WTC11 (cell line): ENCODE measurements around the gene URM1.

Experiments used
- CTCF ChIP-seq: fragments of 200-600 bp; IDR thresholded peaks from 2 replicates; pipeline ENCODE4 v1.8.0; 2022; ENCODE audit warnings: antibody characterized with exemption
- GRHL2 ChIP-seq: fragments of 250-450 bp; sonication (Bioruptor Pico); IDR thresholded peaks from 2 replicates; pipeline ENCODE4 v1.8.0; 2022; ENCODE audit warnings: mild to moderate bottlenecking, moderate library complexity; ENCODE audit not compliant: insufficient replicate concordance, severe bottlenecking
- NFATC4 ChIP-seq: fragments of 250-450 bp; sonication (Bioruptor Pico); IDR thresholded peaks from 2 replicates; pipeline ENCODE4 v1.9.0; 2021; ENCODE audit warnings: mild to moderate bottlenecking
- NR1H2 ChIP-seq: sonication (generic); formaldehyde crosslinking; IDR thresholded peaks from 2 replicates; pipeline ENCODE4 v1.9.0; 2021; ENCODE audit warnings: mild to moderate bottlenecking, moderate library complexity, missing genetic modification reagents
- NR2C2 ChIP-seq: sonication (generic); formaldehyde crosslinking; IDR thresholded peaks from 2 replicates; pipeline ENCODE4 v1.8.0; 2022; ENCODE audit warnings: mild to moderate bottlenecking, missing genetic modification reagents
- RELA ChIP-seq: sonication (generic); formaldehyde crosslinking; IDR thresholded peaks from 2 replicates; pipeline ENCODE4 v1.8.1; 2022; ENCODE audit warnings: missing genetic modification reagents, mild to moderate bottlenecking, borderline replicate concordance
- STAT6 ChIP-seq: sonication (generic); formaldehyde crosslinking; conservative IDR thresholded peaks from 2 replicates; pipeline ENCODE4 v1.8.1; 2023; ENCODE audit warnings: mild to moderate bottlenecking, low read depth, missing genetic modification reagents, moderate library complexity
- ZNF396 ChIP-seq: fragments of 250-450 bp; sonication (Bioruptor Pico); IDR thresholded peaks from 2 replicates; pipeline ENCODE4 v1.8.0; 2021; ENCODE audit warnings: mild to moderate bottlenecking, moderate library complexity, borderline replicate concordance
- ZNF416 ChIP-seq: fragments of 250-450 bp; sonication (Bioruptor Pico); IDR thresholded peaks from 2 replicates; pipeline ENCODE4 v1.9.0; 2021; ENCODE audit warnings: mild to moderate bottlenecking, inconsistent platforms
- TF ChIP-seq, protein P1 (sequence below): sonication (generic); formaldehyde crosslinking; IDR thresholded peaks from 2 replicates; pipeline ENCODE4 v1.8.1; 2023; ENCODE audit warnings: mild to moderate bottlenecking, missing genetic modification reagents, moderate library complexity
- TF ChIP-seq, protein P2 (sequence below): sonication (generic); formaldehyde crosslinking; IDR thresholded peaks from 2 replicates; pipeline ENCODE4 v1.8.1; 2022; ENCODE audit warnings: mild to moderate bottlenecking, missing genetic modification reagents, moderate library complexity, borderline replicate concordance

DNA sequence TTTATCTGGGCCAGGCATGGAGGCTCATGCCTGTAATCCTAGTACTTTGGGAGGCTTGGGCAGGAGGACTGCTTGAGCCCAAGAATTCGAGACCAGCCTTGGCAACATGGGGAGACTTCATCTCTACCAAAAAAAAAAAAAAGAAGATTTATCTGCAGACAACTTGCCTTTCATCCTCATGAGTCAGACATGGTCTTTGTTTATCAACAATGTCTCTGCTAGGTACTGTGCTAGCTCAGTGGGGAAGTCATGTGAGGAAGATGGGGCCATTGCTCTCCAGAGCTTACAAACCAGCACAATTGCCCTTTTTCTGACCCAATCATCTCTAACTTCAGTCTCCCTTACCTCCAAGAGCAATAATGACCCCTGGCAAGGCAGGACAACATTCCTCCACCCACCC lies 1.6 kb downstream of the URM1 start:
- TF ChIP-seq NR1H2 = no peak
- TF ChIP-seq RELA (CRISPR knock-in tag) = no peak
- no peak for TF ChIP-seq GRHL2 (CRISPR knock-in tag)
- no peak for TF ChIP-seq NR2C2 (CRISPR knock-in tag)
- TF ChIP-seq STAT6 (CRISPR knock-in tag) = no peak
- TF ChIP-seq, protein P1, sequence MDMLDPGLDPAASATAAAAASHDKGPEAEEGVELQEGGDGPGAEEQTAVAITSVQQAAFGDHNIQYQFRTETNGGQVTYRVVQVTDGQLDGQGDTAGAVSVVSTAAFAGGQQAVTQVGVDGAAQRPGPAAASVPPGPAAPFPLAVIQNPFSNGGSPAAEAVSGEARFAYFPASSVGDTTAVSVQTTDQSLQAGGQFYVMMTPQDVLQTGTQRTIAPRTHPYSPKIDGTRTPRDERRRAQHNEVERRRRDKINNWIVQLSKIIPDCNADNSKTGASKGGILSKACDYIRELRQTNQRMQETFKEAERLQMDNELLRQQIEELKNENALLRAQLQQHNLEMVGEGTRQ (CRISPR knock-in tag) = no peak
- no peak for TF ChIP-seq CTCF
- TF ChIP-seq ZNF416 = no peak
- no peak for TF ChIP-seq NFATC4
- no peak for TF ChIP-seq ZNF396 (CRISPR knock-in tag)
- TF ChIP-seq, protein P2, sequence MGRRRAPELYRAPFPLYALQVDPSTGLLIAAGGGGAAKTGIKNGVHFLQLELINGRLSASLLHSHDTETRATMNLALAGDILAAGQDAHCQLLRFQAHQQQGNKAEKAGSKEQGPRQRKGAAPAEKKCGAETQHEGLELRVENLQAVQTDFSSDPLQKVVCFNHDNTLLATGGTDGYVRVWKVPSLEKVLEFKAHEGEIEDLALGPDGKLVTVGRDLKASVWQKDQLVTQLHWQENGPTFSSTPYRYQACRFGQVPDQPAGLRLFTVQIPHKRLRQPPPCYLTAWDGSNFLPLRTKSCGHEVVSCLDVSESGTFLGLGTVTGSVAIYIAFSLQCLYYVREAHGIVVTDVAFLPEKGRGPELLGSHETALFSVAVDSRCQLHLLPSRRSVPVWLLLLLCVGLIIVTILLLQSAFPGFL = no peak
